NB4 (cell line): ENCODE data around the gene CD3E.

Experiments used
- CTCF ChIP-seq: IDR thresholded peaks from one replicate; pipeline ENCODE4 v1.5.1; 2012; ENCODE audit warnings: low read depth, low read length
- MAX ChIP-seq: IDR thresholded peaks from 2 replicates; pipeline ENCODE4 v1.6.1; 2011; ENCODE audit warnings: low read depth, low read length
- POLR2A ChIP-seq: IDR thresholded peaks from 2 replicates; pipeline ENCODE4 v1.6.1; 2011; ENCODE audit warnings: mild to moderate bottlenecking; ENCODE audit not compliant: insufficient read length; ENCODE audit errors: extremely low read depth

GRCh38 chr11:118322721-118323120, 18.2 kb downstream of the CD3E start:
- no peak for TF ChIP-seq CTCF
- no peak for TF ChIP-seq POLR2A
- no peak for TF ChIP-seq MAX
